Hepatocyte (in vitro differentiated cells): ENCODE data around the gene PHACTR3. TPM values are rescaled to one million over a fixed set of nuclear protein-coding genes. Genes with fewer than 3 reads are reported as not detected.

Experiments used
- DNase-seq: peaks from one replicate; pipeline ENCODE4 v3.0.0-alpha.2; 2016; ENCODE audit warnings: low spot score
- H2AFZ ChIP-seq: fragments of 200-600 bp; sonication (generic); 2 replicates; pipeline ENCODE4 v1.6.0; 2016; ENCODE audit warnings: antibody characterized with exemption, mild to moderate bottlenecking
- H3K27ac ChIP-seq: fragments of 200-600 bp; sonication (generic); 2 replicates; pipeline ENCODE4 v1.5.1; 2016; ENCODE audit warnings: mild to moderate bottlenecking
- H3K27me3 ChIP-seq: fragments of 200-600 bp; sonication (generic); 2 replicates; pipeline ENCODE4 v1.6.1; 2016
- H3K36me3 ChIP-seq: fragments of 200-600 bp; sonication (generic); replicated peaks from 2 replicates; pipeline ENCODE4 v1.5.1; 2016; ENCODE audit warnings: low read depth; ENCODE audit not compliant: insufficient read depth
- H3K4me1 ChIP-seq: fragments of 200-600 bp; sonication (generic); 2 replicates; pipeline ENCODE4 v1.5.1; 2016; ENCODE audit warnings: mild to moderate bottlenecking, moderate library complexity; ENCODE audit not compliant: insufficient read depth
- H3K4me2 ChIP-seq: fragments of 200-600 bp; sonication (generic); 2 replicates; pipeline ENCODE4 v1.6.0; 2016
- H3K4me3 ChIP-seq: fragments of 200-600 bp; sonication (generic); 2 replicates; pipeline ENCODE4 v1.5.1; 2016; ENCODE audit warnings: mild to moderate bottlenecking
- H3K79me2 ChIP-seq: fragments of 200-600 bp; sonication (generic); 2 replicates; pipeline ENCODE4 v1.6.0; 2017; ENCODE audit warnings: mild to moderate bottlenecking
- H3K9me2 ChIP-seq: fragments of 200-600 bp; sonication (generic); replicated peaks from 2 replicates; pipeline ENCODE4 v1.6.0; 2017; ENCODE audit warnings: mild to moderate bottlenecking; ENCODE audit not compliant: insufficient read depth
- H3K9me3 ChIP-seq: fragments of 200-600 bp; sonication (generic); 2 replicates; pipeline ENCODE4 v1.5.1; 2016; ENCODE audit warnings: low read depth, mild to moderate bottlenecking
- H4K20me1 ChIP-seq: fragments of 200-600 bp; sonication (generic); 2 replicates; pipeline ENCODE4 v1.6.0; 2016; ENCODE audit warnings: mild to moderate bottlenecking; ENCODE audit not compliant: insufficient read depth, poor library complexity, severe bottlenecking
- EZH2 ChIP-seq: fragments of 200-600 bp; sonication (generic); IDR thresholded peaks from 2 replicates; pipeline ENCODE4 v1.6.1; 2016; ENCODE audit warnings: antibody characterized with exemption, mild to moderate bottlenecking, borderline replicate concordance
- EZH2phosphoT487 ChIP-seq: fragments of 200-600 bp; sonication (generic); IDR thresholded peaks from one replicate; pipeline ENCODE4 v1.6.1; 2018; ENCODE audit warnings: antibody characterized with exemption, mild to moderate bottlenecking, low read depth, moderate library complexity; ENCODE audit not compliant: unreplicated experiment, severe bottlenecking
- WGBS: methylation state at CpG from one replicate; pipeline ENCODE4 v1.1.6; 2016; ENCODE audit warnings: low lambda C conversion rate; ENCODE audit errors: missing lambda C conversion rate; 5-methylcytosine and 5-hydroxymethylcytosine counted together
- polyA plus RNA-seq: library from polyadenylated mRNA; unstranded; fragments of >200 nt; fragmentation: Nextera tagmentation; extraction: Ambion mirVana; gene quantifications from 2 replicates; pipeline ENCODE4 v1.2.1, GENCODE V29; 2016
- total RNA-seq: library from RNA; depleted of rRNA; stranded (reverse); fragments of >200 nt; gene quantifications from 2 replicates; pipeline ENCODE4 v1.2.3, GENCODE V29; 2014
- TF ChIP-seq, protein P1 (sequence below): fragments of 200-600 bp; sonication (generic); IDR thresholded peaks from 2 replicates; pipeline ENCODE4 v1.5.1; 2016; ENCODE audit warnings: antibody characterized with exemption, mild to moderate bottlenecking; ENCODE audit not compliant: poor library complexity

Gene PHACTR3
- total and polyA plus RNA-seq, 2 experiments from 2014 or later, result 5.2 to 7.5 TPM

DNA sequence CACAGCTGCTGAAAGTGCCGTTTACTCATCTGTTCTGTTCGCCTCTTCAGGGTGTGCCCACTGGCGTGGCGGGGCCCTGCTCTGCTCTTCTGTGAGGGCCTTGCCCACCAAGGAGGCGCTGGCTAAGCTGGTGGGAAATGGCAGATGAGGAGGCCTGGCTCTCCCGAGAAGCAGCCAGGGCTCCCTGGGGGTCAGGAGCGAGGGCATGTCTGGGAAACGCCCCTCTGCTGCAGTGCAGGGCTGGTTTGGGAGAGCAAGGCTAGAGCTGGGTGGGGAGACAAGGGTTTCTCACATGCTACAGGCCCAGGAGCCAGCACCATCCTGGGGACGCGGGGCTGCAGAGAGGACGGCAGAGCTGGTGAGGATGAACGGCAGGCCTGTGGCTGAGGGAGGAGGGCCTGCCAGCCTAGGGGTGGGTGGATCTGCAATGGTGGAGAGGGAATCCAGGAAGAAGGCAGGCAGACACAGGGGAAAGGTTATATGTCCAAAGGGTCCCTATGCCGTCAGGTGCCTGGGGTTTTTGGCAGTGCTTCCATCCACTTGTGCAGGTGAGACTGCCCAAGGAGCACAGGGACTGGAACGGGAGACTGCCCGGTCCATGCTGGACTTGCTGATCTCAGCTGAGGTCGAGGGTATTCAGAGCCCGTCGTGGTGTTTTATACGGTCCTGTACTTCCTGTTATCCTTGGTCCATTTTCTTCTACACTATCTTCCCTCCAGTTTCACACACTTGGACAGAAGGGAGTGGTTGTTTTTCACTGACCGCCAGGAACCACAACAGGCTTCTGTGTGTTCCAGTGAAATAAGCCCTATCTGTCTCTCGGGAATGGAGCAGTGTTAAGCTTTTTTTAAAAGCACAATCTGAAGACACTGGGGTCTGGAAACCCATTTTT lies 209.9 kb downstream of the PHACTR3 start:
- no peak overlapping the region for H2AFZ ChIP-seq
- no peaks in the 10 kb centered on the region for H4K20me1 ChIP-seq
- H3K27ac ChIP-seq, result no peak overlapping the region
- no peaks in the 10 kb centered on the region for H3K36me3 ChIP-seq
- H3K4me3 ChIP-seq, result no peak overlapping the region
- TF ChIP-seq EZH2 (no peak), EZH2phosphoT487 (no peak)
- TF ChIP-seq, protein P1, sequence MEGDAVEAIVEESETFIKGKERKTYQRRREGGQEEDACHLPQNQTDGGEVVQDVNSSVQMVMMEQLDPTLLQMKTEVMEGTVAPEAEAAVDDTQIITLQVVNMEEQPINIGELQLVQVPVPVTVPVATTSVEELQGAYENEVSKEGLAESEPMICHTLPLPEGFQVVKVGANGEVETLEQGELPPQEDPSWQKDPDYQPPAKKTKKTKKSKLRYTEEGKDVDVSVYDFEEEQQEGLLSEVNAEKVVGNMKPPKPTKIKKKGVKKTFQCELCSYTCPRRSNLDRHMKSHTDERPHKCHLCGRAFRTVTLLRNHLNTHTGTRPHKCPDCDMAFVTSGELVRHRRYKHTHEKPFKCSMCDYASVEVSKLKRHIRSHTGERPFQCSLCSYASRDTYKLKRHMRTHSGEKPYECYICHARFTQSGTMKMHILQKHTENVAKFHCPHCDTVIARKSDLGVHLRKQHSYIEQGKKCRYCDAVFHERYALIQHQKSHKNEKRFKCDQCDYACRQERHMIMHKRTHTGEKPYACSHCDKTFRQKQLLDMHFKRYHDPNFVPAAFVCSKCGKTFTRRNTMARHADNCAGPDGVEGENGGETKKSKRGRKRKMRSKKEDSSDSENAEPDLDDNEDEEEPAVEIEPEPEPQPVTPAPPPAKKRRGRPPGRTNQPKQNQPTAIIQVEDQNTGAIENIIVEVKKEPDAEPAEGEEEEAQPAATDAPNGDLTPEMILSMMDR, result no peak
- WGBS, result 86% methylated on average over 21 of the region's 21 CpGs
- no peaks in the 10 kb centered on the region for H3K4me1 ChIP-seq
- DNase-seq, result no peak
- no peaks in the 10 kb centered on the region for H3K27me3 ChIP-seq
- H3K9me2 ChIP-seq, result no peaks in the 10 kb centered on the region
- no peaks in the 10 kb centered on the region for H3K9me3 ChIP-seq
- no peaks in the 10 kb centered on the region for H3K79me2 ChIP-seq
- no peak overlapping the region for H3K4me2 ChIP-seq

DNA sequence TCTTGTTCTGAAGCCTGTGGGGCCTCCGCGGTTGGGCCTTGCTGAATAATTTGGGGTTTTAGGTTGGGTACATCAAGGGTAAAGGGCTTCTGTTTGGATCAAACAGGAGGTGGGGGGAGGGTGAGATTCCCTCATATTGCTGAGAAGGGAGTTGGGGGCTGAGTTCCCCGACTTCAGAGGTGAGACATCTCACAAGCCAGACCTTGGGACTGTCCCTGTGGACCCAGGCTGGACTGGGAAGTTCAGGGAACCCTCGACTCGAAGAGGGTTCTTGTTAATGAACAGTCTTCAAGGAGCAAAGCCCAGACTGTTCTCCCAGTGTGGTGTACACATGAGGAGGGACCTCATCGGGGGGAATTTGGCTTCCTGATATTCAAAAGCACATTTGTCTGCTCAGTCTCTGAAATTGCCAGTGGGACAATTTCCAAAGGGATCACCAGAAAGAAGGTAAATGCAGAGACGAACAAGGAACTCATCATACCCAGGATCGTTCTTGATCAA lies 210.6 kb downstream of the PHACTR3 start:
- H3K4me1 ChIP-seq, result no peaks in the 10 kb centered on the region
- no peak overlapping the region for H2AFZ ChIP-seq
- no peak overlapping the region for H3K27ac ChIP-seq
- WGBS, result 88% methylated on average over 8 of the region's 8 CpGs
- DNase-seq, result no peak
- no peaks in the 10 kb centered on the region for H3K9me3 ChIP-seq
- no peak overlapping the region for H3K4me2 ChIP-seq
- no peak overlapping the region for H3K4me3 ChIP-seq
- no peaks in the 10 kb centered on the region for H3K36me3 ChIP-seq
- no peaks in the 10 kb centered on the region for H3K27me3 ChIP-seq
- no peaks in the 10 kb centered on the region for H3K9me2 ChIP-seq
- H4K20me1 ChIP-seq, result no peaks in the 10 kb centered on the region
- H3K79me2 ChIP-seq, result no peaks in the 10 kb centered on the region
- TF ChIP-seq EZH2phosphoT487 (no peak), EZH2 (no peak)
- TF ChIP-seq, protein P1, result no peak

DNA sequence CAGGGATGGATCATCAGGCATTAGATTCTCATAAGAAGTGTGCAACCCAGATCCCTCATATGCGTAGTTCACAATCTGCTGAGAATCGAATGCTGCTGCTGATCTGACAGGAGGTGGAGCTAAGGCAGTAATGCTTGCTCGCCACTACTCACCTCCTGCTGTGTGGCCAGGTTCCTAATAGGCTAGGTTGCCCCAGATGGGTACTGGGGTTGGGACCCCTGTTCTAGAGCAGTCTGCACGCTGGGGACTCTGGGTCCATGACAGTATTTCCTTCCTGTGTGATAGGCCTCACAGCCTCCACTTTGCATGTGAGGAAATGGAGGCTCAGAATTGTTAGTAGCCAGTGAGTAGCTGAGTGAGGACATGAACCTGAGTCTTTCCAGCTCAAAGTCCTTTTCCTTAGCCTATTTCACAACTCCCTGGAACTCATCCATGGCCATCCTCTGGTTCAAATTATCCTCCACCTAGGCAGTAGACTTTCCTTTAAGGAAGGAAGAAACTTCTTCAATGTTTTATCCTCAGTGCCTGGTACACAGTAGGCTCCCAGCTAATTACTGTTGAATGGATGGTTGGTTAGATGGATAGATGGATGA lies 211.9 kb downstream of the PHACTR3 start:
- Histone ChIP-seq H3K36me3 (no peaks in the 10 kb centered on the region), H4K20me1 (no peaks in the 10 kb centered on the region), H3K9me3 (no peaks in the 10 kb centered on the region), H3K79me2 (no peaks in the 10 kb centered on the region), H3K27me3 (no peaks in the 10 kb centered on the region), H3K4me1 (no peaks in the 10 kb centered on the region), H3K4me3 (no peak overlapping the region), H3K27ac (no peak overlapping the region), H2AFZ (no peak overlapping the region), H3K4me2 (no peak overlapping the region), H3K9me2 (no peaks in the 10 kb centered on the region)
- no peak for DNase-seq
- TF ChIP-seq, protein P1, result no peak
- no peak for TF ChIP-seq EZH2phosphoT487
- no peak for TF ChIP-seq EZH2
- WGBS, result 82% methylated on average over 4 of the region's 4 CpGs
